Measurements from ENCODE around the gene POMT2.
"Not testable (repeated sequence)": the region's sequence is repeated elsewhere in the genome, so short reads cannot be mapped to it uniquely, and the experiment has no call there.

POMT2 gene

GRCh38 chr14:77290705-77291104, 30.0 kb downstream of the POMT2 start:
- H3K4me3 ChIP-seq (ENCODE audit: low read length), result no peak overlapping the region
- no peaks in the 10 kb centered on the region for H3K27me3 ChIP-seq (ENCODE audit: control insufficient read depth, insufficient read depth, low read length)
- no peak overlapping the region for H3K27ac ChIP-seq (ENCODE audit: low read length)
- H3K36me3 ChIP-seq (ENCODE audit: control insufficient read depth, low read depth, low read length), result peaks cover 27% of the 10 kb centered on the region
- no peaks in the 10 kb centered on the region for H3K9me3 ChIP-seq (ENCODE audit: control insufficient read depth, low read depth, low read length)
- no peaks in the 10 kb centered on the region for H3K4me1 ChIP-seq (ENCODE audit: control insufficient read depth, low read depth, low read length)
- no peak overlapping the region for H3K9ac ChIP-seq (ENCODE audit: low read length)

DNA sequence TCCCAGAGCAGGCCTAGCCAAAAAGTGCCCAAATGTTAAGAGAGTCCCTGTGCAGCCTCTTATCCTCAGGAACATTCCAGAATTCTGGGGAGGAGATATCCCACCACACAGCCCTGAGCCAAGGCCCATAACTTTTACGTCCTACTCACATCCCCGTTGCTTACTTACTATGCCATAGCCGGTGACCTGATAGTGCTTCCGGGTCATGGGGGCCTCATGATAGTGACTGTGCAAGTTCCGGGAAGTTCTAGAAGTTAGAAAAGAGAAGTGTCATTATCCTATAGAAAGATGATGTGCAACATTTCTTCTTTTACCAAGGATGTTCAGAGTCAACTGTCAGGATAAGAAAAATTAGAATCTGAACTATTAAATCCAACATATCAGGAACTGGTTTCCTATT, 34.1 kb downstream of the POMT2 start:
- no peaks in the 10 kb centered on the region for H3K27me3 ChIP-seq (ENCODE audit: control insufficient read depth, insufficient read depth, low read length)
- no peak overlapping the region for H3K27ac ChIP-seq (ENCODE audit: low read length)
- H3K36me3 ChIP-seq (ENCODE audit: control insufficient read depth, low read depth, low read length), result peaks cover 47% of the 10 kb centered on the region
- H3K4me3 ChIP-seq (ENCODE audit: low read length), result no peak overlapping the region
- H3K9me3 ChIP-seq (ENCODE audit: control insufficient read depth, low read depth, low read length), result no peaks in the 10 kb centered on the region
- no peaks in the 10 kb centered on the region for H3K4me1 ChIP-seq (ENCODE audit: control insufficient read depth, low read depth, low read length)
- no peak overlapping the region for H3K9ac ChIP-seq (ENCODE audit: low read length)

- Histone ChIP-seq H3K4me3 (ENCODE audit: low read length) (no peak overlapping the region), H3K4me1 (ENCODE audit: control insufficient read depth, low read depth, low read length) (no peaks in the 10 kb centered on the region), H3K9me3 (ENCODE audit: control insufficient read depth, low read depth, low read length) (no peaks in the 10 kb centered on the region), H3K27ac (ENCODE audit: low read length) (no peak overlapping the region), H3K36me3 (ENCODE audit: control insufficient read depth, low read depth, low read length) (peaks cover 47% of the 10 kb centered on the region), H3K27me3 (ENCODE audit: control insufficient read depth, insufficient read depth, low read length) (no peaks in the 10 kb centered on the region), H3K9ac (ENCODE audit: low read length) (no peak overlapping the region)
Measured at GRCh38 chr14:77284466-77284865, 36.2 kb downstream of the POMT2 start.

DNA sequence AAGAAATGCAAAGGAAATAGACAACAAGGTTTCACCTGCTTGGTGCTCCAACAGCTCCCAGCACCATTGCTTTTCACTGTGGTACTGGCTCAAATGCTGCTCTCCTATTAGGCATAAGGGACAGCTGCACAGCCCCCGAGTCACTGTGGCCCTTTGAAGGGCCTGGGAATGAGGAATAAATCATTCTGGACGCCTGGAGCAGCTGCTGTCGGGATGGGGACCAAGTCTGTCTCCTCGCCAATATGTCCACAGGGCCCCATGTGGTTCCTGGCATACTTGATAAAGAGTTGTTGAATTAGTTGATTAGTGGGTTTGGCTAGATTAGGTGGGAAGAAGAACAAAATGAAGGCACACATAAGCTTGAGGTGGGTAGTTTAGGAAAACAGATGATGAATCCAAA, 36.6 kb downstream of the POMT2 start:
- H3K27ac ChIP-seq (ENCODE audit: low read length), result no peak overlapping the region
- peaks cover 47% of the 10 kb centered on the region for H3K36me3 ChIP-seq (ENCODE audit: control insufficient read depth, low read depth, low read length)
- H3K4me1 ChIP-seq (ENCODE audit: control insufficient read depth, low read depth, low read length), result no peaks in the 10 kb centered on the region
- H3K4me3 ChIP-seq (ENCODE audit: low read length), result no peak overlapping the region
- no peaks in the 10 kb centered on the region for H3K9me3 ChIP-seq (ENCODE audit: control insufficient read depth, low read depth, low read length)
- no peaks in the 10 kb centered on the region for H3K27me3 ChIP-seq (ENCODE audit: control insufficient read depth, insufficient read depth, low read length)
- no peak overlapping the region for H3K9ac ChIP-seq (ENCODE audit: low read length)

- no peaks in the 10 kb centered on the region for H3K9me3 ChIP-seq (ENCODE audit: control insufficient read depth, low read depth, low read length)
- no peaks in the 10 kb centered on the region for H3K4me1 ChIP-seq (ENCODE audit: control insufficient read depth, low read depth, low read length)
- peaks cover 42% of the 10 kb centered on the region for H3K36me3 ChIP-seq (ENCODE audit: control insufficient read depth, low read depth, low read length)
- H3K4me3 ChIP-seq (ENCODE audit: low read length), result no peak overlapping the region
- H3K9ac ChIP-seq (ENCODE audit: low read length), result no peak overlapping the region
- H3K27ac ChIP-seq (ENCODE audit: low read length), result no peak overlapping the region
- no peaks in the 10 kb centered on the region for H3K27me3 ChIP-seq (ENCODE audit: control insufficient read depth, insufficient read depth, low read length)
Measured at GRCh38 chr14:77281852-77282410, 38.8 kb downstream of the POMT2 start.

DNA sequence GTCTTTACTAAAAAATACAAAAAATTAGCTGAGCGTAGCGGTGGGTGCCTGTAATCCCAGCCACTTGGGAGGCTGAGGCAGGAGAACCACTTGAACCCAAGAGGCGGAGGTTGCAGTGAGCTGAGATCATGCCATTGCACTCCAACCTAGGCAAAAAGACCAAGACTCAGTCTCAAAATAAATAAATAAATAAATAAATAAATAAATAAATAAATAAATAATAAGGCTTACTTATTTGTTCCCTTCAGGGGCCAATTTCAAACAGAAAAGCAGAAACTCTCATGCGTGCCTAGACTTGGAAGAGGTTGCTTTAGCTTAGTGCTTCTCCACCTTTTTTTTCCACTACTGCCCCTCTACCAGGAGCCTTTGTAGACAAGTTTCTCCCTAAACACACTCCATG, 39.8 kb downstream of the POMT2 start:
- H3K4me3 ChIP-seq (ENCODE audit: low read length), result not testable (repeated sequence)

GRCh38 chr14:77279719-77280118, 41.0 kb downstream of the POMT2 start:
- H3K4me1 ChIP-seq (ENCODE audit: control insufficient read depth, low read depth, low read length), result no peaks in the 10 kb centered on the region
- H3K4me3 ChIP-seq (ENCODE audit: low read length), result no peak overlapping the region
- no peak overlapping the region for H3K9ac ChIP-seq (ENCODE audit: low read length)
- peaks cover 22% of the 10 kb centered on the region for H3K36me3 ChIP-seq (ENCODE audit: control insufficient read depth, low read depth, low read length)
- no peaks in the 10 kb centered on the region for H3K9me3 ChIP-seq (ENCODE audit: control insufficient read depth, low read depth, low read length)
- H3K27me3 ChIP-seq (ENCODE audit: control insufficient read depth, insufficient read depth, low read length), result no peaks in the 10 kb centered on the region
- no peak overlapping the region for H3K27ac ChIP-seq (ENCODE audit: low read length)

More for the DNA sequence above, 39.8 kb downstream of the POMT2 start:
- not testable (repeated sequence) for H3K4me1 ChIP-seq (ENCODE audit: control insufficient read depth, low read depth, low read length); H3K27me3 ChIP-seq (ENCODE audit: control insufficient read depth, insufficient read depth, low read length); H3K9me3 ChIP-seq (ENCODE audit: control insufficient read depth, low read depth, low read length); H3K27ac ChIP-seq (ENCODE audit: low read length); H3K9ac ChIP-seq (ENCODE audit: low read length)
- H3K36me3 ChIP-seq (ENCODE audit: control insufficient read depth, low read depth, low read length), result peaks cover 33% of the 10 kb centered on the region

DNA sequence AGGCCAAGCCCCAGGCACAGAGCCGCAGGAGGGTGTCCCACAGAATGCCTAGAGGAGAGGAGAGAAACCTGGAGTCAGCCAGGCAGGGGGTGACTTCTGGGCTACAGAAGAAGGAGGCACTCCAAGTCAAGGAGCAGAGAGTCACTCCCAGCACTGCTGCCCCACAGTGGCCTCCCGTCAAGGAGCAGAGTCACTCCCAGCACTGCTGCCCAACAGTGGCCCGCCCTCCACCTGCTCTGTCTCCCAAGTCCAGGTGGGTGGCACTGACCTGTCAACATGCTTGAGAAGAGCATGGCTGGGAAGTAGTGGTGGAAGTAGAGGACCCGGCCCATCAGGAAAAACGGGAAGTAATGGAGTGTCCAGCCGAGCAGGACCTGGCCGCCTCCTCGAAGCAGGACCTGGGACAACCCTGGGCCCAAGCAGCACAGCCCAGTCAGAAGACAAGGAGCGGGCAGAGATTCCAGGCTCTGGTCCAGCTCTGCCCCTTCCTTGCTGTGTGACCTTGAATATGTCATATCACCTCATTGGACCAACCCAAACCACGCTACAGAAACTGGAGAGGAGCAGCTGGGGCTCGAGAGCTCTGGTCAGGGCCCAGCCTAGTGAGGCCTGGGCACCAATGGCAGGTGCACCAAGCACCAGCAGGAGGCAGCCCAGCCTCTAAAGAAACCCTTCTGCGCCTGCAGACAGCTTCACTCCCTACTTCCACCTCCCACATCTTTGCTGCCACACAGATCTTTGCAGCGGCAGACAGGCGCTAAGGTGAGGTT, 42.0 kb downstream of the POMT2 start:
- no peak overlapping the region for H3K9ac ChIP-seq (ENCODE audit: low read length)
- no peaks in the 10 kb centered on the region for H3K4me1 ChIP-seq (ENCODE audit: control insufficient read depth, low read depth, low read length)
- no peaks in the 10 kb centered on the region for H3K9me3 ChIP-seq (ENCODE audit: control insufficient read depth, low read depth, low read length)
- no peaks in the 10 kb centered on the region for H3K27me3 ChIP-seq (ENCODE audit: control insufficient read depth, insufficient read depth, low read length)
- H3K4me3 ChIP-seq (ENCODE audit: low read length), result no peak overlapping the region
- H3K36me3 ChIP-seq (ENCODE audit: control insufficient read depth, low read depth, low read length), result peaks cover 13% of the 10 kb centered on the region
- H3K27ac ChIP-seq (ENCODE audit: low read length), result no peak overlapping the region

- H3K4me1 ChIP-seq (ENCODE audit: control insufficient read depth, low read depth, low read length), result no peaks in the 10 kb centered on the region
- H3K27me3 ChIP-seq (ENCODE audit: control insufficient read depth, insufficient read depth, low read length), result peaks cover 11% of the 10 kb centered on the region
- H3K9ac ChIP-seq (ENCODE audit: low read length), result no peak overlapping the region
- no peak overlapping the region for H3K4me3 ChIP-seq (ENCODE audit: low read length)
- H3K27ac ChIP-seq (ENCODE audit: low read length), result no peak overlapping the region
- peaks cover 6% of the 10 kb centered on the region for H3K36me3 ChIP-seq (ENCODE audit: control insufficient read depth, low read depth, low read length)
- H3K9me3 ChIP-seq (ENCODE audit: control insufficient read depth, low read depth, low read length), result no peaks in the 10 kb centered on the region
Measured at GRCh38 chr14:77276959-77277358, 43.7 kb downstream of the POMT2 start.

- no peaks in the 10 kb centered on the region for H3K4me1 ChIP-seq (ENCODE audit: control insufficient read depth, low read depth, low read length)
- peaks cover 17% of the 10 kb centered on the region for H3K27me3 ChIP-seq (ENCODE audit: control insufficient read depth, insufficient read depth, low read length)
- peaks cover 6% of the 10 kb centered on the region for H3K36me3 ChIP-seq (ENCODE audit: control insufficient read depth, low read depth, low read length)
- H3K9ac ChIP-seq (ENCODE audit: low read length), result no peak overlapping the region
- no peak overlapping the region for H3K4me3 ChIP-seq (ENCODE audit: low read length)
- no peak overlapping the region for H3K27ac ChIP-seq (ENCODE audit: low read length)
- H3K9me3 ChIP-seq (ENCODE audit: control insufficient read depth, low read depth, low read length), result no peaks in the 10 kb centered on the region
Measured at GRCh38 chr14:77276295-77276935, 44.3 kb downstream of the POMT2 start.

DNA sequence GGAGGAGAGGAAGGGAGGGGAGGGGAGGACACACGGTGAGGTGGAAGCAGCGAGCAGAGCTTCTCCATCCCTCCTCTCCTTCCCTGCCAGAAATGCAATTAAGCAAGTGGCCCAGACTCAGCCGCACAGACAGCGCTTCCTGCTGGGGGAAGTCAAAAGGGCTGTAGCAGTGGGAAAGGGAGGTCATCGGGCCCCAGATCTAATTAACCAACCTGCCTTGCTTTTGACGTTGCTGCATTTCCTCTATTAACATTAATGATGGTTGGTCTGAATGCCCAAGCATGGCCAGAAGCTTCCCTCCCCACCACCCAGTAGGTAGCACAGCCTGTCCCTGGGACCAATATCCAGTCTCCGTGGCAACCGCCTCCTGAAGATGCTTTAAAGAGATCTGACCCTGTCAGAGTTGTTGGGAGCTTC, 45.1 kb downstream of the POMT2 start:
- Histone ChIP-seq H3K27me3 (ENCODE audit: control insufficient read depth, insufficient read depth, low read length) (peaks cover 25% of the 10 kb centered on the region), H3K4me3 (ENCODE audit: low read length) (no peak overlapping the region), H3K27ac (ENCODE audit: low read length) (no peak overlapping the region), H3K9me3 (ENCODE audit: control insufficient read depth, low read depth, low read length) (no peaks in the 10 kb centered on the region), H3K36me3 (ENCODE audit: control insufficient read depth, low read depth, low read length) (peaks cover 6% of the 10 kb centered on the region), H3K4me1 (ENCODE audit: control insufficient read depth, low read depth, low read length) (no peaks in the 10 kb centered on the region), H3K9ac (ENCODE audit: low read length) (no peak overlapping the region)
